GM10266 (cell line): Measurements from ENCODE around the gene PA2G4.

ENCODE experiments used
- DNase-seq: peaks from one replicate; pipeline ENCODE4 v3.0.0; 2012; ENCODE audit errors: extremely low spot score
- TF ChIP-seq, protein P1 (sequence below): IDR thresholded peaks from 2 replicates; pipeline ENCODE4 v1.5.1; 2012; ENCODE audit warnings: mild to moderate bottlenecking, low read depth; ENCODE audit not compliant: control insufficient read depth, insufficient read depth; ENCODE audit errors: missing control alignments

Gene PA2G4

DNA sequence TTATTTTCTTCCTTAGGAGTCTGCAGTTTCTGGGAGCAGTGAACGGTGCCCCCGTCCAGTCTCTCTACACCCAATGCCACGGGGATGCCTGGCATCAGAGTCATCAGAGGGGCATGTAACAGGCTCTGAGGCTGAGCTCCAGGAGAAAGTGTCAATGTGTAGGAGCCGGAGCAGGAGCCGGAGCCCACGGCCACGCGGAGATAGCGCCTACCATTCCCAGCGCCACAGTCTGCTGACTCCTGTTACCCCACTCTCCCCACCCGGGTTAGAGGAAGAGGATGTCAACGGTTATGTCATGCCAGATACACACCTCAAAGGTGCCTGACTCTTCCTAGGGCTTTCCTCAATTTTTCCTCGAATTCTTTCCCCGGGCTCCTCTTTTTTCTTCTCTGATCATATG lies 3.3 kb upstream of the PA2G4 start:
- no peak for DNase-seq
- TF ChIP-seq, protein P1, sequence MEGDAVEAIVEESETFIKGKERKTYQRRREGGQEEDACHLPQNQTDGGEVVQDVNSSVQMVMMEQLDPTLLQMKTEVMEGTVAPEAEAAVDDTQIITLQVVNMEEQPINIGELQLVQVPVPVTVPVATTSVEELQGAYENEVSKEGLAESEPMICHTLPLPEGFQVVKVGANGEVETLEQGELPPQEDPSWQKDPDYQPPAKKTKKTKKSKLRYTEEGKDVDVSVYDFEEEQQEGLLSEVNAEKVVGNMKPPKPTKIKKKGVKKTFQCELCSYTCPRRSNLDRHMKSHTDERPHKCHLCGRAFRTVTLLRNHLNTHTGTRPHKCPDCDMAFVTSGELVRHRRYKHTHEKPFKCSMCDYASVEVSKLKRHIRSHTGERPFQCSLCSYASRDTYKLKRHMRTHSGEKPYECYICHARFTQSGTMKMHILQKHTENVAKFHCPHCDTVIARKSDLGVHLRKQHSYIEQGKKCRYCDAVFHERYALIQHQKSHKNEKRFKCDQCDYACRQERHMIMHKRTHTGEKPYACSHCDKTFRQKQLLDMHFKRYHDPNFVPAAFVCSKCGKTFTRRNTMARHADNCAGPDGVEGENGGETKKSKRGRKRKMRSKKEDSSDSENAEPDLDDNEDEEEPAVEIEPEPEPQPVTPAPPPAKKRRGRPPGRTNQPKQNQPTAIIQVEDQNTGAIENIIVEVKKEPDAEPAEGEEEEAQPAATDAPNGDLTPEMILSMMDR: no peak

DNA sequence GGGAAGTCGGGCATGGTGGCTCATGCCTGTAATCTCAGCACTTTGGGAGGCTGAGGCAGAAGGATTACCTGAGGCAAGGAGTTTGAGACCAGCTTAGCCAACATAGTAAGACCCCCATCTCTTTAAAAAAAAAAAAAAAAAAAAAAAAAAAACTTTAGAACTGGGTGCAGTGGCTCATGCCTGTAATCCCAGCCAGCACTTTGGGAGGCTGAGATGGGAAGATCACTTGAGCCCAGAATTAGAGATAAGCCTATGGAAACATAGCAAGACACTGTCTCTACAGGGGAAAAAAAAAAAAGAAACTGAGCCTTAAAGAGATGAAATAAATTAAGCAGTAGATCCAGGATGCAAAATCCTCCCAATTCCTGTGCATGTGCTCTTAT lies 1.7 kb upstream of the PA2G4 start:
- TF ChIP-seq, protein P1: no peak
- no peak for DNase-seq

GRCh38 chr12:56103066-56103711 lies 1.2 kb upstream of the PA2G4 start:
- no peak for DNase-seq
- TF ChIP-seq, protein P1: no peak

GRCh38 chr12:56103823-56104108 lies 593 bp upstream of the PA2G4 start:
- no peak for DNase-seq
- TF ChIP-seq, protein P1: no peak

DNA sequence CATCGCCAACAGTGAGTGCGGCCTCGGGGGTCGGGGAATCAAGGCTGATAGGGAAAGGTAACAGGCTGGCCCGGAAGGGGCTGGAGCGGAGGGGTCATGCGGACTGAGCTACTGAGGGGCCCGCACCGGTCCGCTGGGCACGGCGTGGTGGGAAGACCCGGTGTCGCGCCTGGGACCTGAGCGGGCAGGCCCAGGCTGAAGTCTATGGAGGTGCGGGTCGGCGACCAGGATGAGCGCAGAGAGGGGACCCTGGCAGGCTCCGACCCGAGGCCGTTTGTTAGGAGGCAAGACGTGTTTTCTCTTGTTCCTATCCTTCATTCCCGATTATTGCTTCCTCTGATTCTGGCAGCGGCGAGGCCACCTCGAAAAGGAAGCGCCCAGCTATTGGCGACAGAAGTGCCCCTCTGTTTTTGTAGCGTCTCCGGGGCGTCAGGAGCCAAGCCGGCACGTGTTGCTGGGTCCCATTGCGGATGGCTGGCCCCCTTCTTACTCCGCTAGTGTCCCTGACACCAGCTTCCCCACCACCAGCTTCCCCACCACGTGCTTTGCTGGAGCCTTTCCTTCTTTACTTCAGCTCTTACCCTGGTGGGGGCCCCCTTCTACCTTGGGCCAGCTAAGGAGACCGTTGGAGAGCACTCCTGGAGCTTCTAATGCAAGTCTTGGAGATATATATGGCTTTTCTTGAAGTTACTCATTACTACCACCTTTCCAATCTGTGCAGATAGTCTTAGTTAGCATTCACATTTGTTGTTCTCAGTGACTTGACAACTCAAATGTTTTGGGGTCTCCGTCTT lies 653 bp downstream of the PA2G4 start:
- TF ChIP-seq, protein P1: no peak
- DNase-seq: no peak

- no peak for DNase-seq
- TF ChIP-seq, protein P1: no peak
Observed at GRCh38 chr12:56105609-56105902, 1.2 kb downstream of the PA2G4 start.

- no peak for DNase-seq
- TF ChIP-seq, protein P1: no peak
Observed at GRCh38 chr12:56107242-56107641, 2.9 kb downstream of the PA2G4 start.
